ENCODE results near the gene PRDM1.

PRDM1 gene

DNA sequence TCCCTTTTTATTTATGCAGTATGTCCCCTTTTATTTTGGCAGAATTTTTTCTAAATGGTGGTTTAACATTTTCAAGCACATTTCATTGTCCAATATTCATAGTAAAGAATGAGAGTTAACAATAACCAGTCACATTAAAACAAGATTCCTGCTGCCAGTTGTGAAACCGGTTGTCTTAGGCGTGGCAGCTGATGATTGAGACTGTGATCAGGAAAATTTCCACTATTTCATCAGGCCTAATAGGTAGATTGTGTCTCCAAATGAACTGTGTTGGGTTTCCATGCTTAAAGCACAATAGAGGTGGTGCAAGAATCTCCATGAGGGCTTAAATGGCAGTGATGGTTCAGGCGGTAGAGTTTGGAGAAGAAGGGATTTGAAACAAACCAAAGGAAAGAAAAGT is 15.3 kb downstream of the PRDM1 start:
- ChIA-PET POLR2A (ENCODE audit: low non-redundant PET) (no interaction called here), CTCF (no interaction called here)
- H3K27ac ChIP-seq, result no peak overlapping the region
- DNase-seq (ENCODE audit: low spot score), result no peak
- TF ChIP-seq, protein P1, sequence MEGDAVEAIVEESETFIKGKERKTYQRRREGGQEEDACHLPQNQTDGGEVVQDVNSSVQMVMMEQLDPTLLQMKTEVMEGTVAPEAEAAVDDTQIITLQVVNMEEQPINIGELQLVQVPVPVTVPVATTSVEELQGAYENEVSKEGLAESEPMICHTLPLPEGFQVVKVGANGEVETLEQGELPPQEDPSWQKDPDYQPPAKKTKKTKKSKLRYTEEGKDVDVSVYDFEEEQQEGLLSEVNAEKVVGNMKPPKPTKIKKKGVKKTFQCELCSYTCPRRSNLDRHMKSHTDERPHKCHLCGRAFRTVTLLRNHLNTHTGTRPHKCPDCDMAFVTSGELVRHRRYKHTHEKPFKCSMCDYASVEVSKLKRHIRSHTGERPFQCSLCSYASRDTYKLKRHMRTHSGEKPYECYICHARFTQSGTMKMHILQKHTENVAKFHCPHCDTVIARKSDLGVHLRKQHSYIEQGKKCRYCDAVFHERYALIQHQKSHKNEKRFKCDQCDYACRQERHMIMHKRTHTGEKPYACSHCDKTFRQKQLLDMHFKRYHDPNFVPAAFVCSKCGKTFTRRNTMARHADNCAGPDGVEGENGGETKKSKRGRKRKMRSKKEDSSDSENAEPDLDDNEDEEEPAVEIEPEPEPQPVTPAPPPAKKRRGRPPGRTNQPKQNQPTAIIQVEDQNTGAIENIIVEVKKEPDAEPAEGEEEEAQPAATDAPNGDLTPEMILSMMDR (conservative IDR thresholded peaks at IDR 0.05; ENCODE audit: low read depth), result no peak

DNA sequence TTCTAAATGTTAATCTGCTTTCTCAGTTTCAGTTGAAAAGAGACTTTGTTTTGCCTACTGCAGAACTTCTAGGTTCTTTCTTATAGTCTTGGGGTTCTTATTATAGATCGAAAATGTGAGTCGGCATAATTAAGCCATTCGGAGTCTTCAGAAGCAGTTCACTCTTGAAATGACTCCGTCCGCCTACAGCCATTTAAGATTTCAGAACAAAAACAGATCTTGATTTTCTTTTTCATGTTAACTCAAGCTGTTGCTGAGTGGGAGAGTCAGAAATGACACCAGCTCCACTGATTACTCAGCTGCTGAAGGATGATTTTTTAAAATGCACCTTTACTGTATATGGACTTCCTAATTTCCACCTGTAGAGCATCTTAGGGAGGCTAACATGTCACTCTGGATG is 15.9 kb downstream of the PRDM1 start:
- DNase-seq (ENCODE audit: low spot score), result no peak
- TF ChIP-seq, protein P1 (conservative IDR thresholded peaks at IDR 0.05; ENCODE audit: low read depth), result no peak
- POLR2A ChIA-PET (ENCODE audit: low non-redundant PET), result no interaction called here
- CTCF ChIA-PET, result no interaction called here
- H3K27ac ChIP-seq, result no peak overlapping the region

DNA sequence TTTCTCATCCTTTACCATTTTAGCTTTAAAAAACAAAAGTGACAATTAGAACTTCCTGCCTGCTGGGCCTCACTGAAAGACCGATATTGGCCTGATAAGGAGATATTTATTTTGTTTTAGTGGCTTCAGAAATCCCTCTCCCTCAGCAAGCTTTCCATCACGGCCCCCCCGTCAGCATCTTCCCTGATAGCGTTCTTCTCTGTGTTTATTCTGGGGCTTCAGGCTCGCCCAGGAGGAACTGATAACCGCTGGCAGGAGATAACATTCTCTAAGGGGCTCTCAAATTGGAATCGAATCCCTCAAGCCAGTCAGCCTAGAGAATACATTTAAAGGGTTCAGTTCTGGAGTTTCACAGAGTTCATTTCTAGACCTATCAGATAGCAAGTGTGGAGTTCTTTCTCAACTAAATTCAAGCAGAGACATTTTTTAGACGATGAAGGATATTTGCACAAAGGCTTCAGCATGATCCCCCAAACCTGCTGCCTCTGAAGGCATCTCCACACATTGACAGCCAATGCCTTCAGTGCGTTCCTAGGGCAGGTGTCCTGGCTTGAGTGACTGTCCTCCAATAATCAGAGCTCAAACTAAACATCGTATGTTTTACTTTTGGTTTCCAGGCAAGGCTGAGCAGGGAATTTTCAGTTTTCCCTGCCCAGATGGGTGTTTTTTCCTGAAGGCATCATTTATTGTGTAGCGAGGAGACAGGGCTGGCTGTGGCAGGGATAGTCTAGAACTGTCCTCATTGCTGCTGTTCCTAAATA is 17.0 kb downstream of the PRDM1 start:
- CTCF ChIA-PET, result no interaction called here
- TF ChIP-seq, protein P1 (conservative IDR thresholded peaks at IDR 0.05; ENCODE audit: low read depth), result no peak
- POLR2A ChIA-PET (ENCODE audit: low non-redundant PET), result no interaction called here
- no peak for DNase-seq (ENCODE audit: low spot score)
- H3K27ac ChIP-seq, result no peak overlapping the region

DNA sequence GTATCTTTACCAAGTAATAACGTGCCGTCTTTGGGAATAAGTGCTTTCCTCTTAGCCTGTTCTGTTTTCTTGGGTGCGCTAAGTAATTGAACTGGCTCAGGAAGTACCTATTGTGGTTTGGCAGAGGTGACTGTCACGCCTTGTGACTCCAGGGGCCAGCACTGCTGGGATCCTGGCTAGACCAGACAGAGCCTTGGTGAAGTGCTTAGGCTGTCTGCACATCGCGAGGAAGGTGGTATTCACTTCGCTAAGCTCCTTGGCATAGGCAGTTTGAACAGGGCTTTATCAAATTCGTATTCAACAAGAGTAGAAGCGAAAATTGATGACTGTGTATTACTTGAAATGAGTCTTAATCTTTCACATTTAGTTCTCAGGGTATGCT is 17.6 kb downstream of the PRDM1 start:
- ChIA-PET CTCF (interaction anchor here (0.7 kb wide), 1 partner anchor 48 kb away, joined by 5 read pairs; no protein-coding TSS in a partner anchor), POLR2A (ENCODE audit: low non-redundant PET) (no interaction called here)
- DNase-seq (ENCODE audit: low spot score), result no peak
- no peak overlapping the region for H3K27ac ChIP-seq
- TF ChIP-seq, protein P1 (conservative IDR thresholded peaks at IDR 0.05; ENCODE audit: low read depth), result no peak

DNA sequence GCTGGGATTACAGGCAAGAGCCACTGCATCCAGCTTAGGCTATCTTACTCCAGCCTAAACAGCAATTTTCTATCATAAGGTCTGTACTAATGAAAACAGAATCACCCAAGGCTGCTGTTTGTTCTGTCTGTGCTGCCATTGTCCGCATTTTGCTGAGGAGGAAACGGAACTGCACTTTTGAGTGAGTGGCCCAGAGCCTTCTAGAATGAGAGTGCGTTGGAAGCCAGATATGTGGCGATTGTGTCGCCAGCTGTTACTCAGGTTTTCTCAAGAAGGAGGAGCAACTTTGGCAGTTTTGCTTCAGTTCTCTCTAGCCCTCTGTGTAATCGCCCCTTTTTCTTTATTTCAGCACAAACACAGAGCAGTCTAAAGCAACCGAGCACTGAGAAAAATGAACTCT is 18.3 kb downstream of the PRDM1 start:
- TF ChIP-seq, protein P1 (conservative IDR thresholded peaks at IDR 0.05; ENCODE audit: low read depth), result no peak
- ChIA-PET CTCF (interaction anchor here (0.7 kb wide), 2 partner anchors 49 to 670 kb away, joined by 5 read pairs; no protein-coding TSS in a partner anchor), POLR2A (ENCODE audit: low non-redundant PET) (no interaction called here)
- no peak for DNase-seq (ENCODE audit: low spot score)
- no peak overlapping the region for H3K27ac ChIP-seq

DNA sequence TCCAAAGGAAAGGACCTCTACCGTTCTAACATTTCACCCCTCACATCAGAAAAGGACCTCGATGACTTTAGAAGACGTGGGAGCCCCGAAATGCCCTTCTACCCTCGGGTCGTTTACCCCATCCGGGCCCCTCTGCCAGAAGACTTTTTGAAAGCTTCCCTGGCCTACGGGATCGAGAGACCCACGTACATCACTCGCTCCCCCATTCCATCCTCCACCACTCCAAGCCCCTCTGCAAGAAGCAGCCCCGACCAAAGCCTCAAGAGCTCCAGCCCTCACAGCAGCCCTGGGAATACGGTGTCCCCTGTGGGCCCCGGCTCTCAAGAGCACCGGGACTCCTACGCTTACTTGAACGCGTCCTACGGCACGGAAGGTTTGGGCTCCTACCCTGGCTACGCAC is 18.8 kb downstream of the PRDM1 start:
- H3K27ac ChIP-seq, result no peak overlapping the region
- DNase-seq (ENCODE audit: low spot score), result no peak
- ChIA-PET CTCF (no interaction called here), POLR2A (ENCODE audit: low non-redundant PET) (no interaction called here)
- TF ChIP-seq, protein P1 (conservative IDR thresholded peaks at IDR 0.05; ENCODE audit: low read depth), result no peak

All from RWPE1 (cell line).